Measurements from ENCODE around the gene ATXN7L1.

DNA sequence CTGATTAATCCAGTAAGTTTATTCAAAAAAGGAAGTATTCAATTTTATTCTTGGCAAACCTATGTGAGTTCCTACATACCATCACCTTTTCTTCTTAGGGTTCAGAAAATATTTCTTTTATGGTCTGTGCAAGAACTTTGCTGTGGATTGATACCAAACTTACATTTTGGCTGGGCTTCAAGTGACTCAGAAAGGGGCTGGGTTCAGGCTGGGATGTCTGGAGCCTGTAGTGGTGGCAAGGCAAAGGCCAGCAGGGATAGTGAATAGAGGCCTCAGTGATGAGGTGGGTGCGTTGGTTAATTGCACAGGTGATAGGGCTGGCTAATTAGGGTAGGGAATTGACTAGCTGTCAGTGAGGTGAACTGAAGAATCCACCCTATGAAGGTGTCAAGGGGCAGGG lies 40.2 kb upstream of the ATXN7L1 start:
- TF ChIP-seq CTCF (conservative IDR thresholded peaks at IDR 0.05; ENCODE audit: low read length) (no peak), EZH2phosphoT487 (IDR thresholded peaks at IDR 0.05; ENCODE audit: borderline replicate concordance, low read depth, low read length) (no peak)

All from OCI-LY7 (cell line).